ENCODE results near the gene KIF5A. TPM values are rescaled to one million over a fixed set of nuclear protein-coding genes. Genes with fewer than 3 reads are reported as not detected.
A peak's percentile ranks its signal among the peaks of the same experiment; 100 is the strongest.

Gene KIF5A
- total and polyA plus RNA-seq, 2 of the 13 experiments (the other 11 are each of a cell fraction or from before 2014, with no cell fraction given), result 1.6 to 11.9 TPM

- no peak for TF ChIP-seq ATF7 (IDR thresholded peaks at IDR 0.05)
- TF ChIP-seq ATF7 (CRISPR knock-in tag; IDR thresholded peaks at IDR 0.05), result no peak
- no peak for TF ChIP-seq CERS6 (CRISPR knock-in tag; IDR thresholded peaks at IDR 0.05)
- TF ChIP-seq YY1 (IDR thresholded peaks at IDR 0.05; ENCODE audit: insufficient read depth, insufficient replicate concordance, low read depth, low read length), result peak; percentile 76
- TF ChIP-seq TAF1 (CRISPR knock-in tag; IDR thresholded peaks at IDR 0.05), result 0 out of 2 replicates have a peak, but pooled peaks have one; percentile 10
- 0 out of 2 replicates have a peak, but pooled peaks have one; percentile 25 for TF ChIP-seq KAT8 (CRISPR knock-in tag; IDR thresholded peaks at IDR 0.05)
- TF ChIP-seq KLF13 (CRISPR knock-in tag; IDR thresholded peaks at IDR 0.05), result no peak
- TF ChIP-seq, protein P1, sequence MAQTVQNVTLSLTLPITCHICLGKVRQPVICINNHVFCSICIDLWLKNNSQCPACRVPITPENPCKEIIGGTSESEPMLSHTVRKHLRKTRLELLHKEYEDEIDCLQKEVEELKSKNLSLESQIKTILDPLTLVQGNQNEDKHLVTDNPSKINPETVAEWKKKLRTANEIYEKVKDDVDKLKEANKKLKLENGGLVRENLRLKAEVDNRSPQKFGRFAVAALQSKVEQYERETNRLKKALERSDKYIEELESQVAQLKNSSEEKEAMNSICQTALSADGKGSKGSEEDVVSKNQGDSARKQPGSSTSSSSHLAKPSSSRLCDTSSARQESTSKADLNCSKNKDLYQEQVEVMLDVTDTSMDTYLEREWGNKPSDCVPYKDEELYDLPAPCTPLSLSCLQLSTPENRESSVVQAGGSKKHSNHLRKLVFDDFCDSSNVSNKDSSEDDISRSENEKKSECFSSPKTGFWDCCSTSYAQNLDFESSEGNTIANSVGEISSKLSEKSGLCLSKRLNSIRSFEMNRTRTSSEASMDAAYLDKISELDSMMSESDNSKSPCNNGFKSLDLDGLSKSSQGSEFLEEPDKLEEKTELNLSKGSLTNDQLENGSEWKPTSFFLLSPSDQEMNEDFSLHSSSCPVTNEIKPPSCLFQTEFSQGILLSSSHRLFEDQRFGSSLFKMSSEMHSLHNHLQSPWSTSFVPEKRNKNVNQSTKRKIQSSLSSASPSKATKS (CRISPR knock-in tag; IDR thresholded peaks at IDR 0.05), result no peak
- TF ChIP-seq KDM3A (CRISPR knock-in tag; IDR thresholded peaks at IDR 0.05; ENCODE audit: low read depth), result no peak
- TF ChIP-seq ZBTB26 (CRISPR knock-in tag; IDR thresholded peaks at IDR 0.05; ENCODE audit: borderline replicate concordance), result no peak
- TF ChIP-seq KDM5B (CRISPR knock-in tag; IDR thresholded peaks at IDR 0.05; ENCODE audit: borderline replicate concordance), result no peak
- TF ChIP-seq ZNF263 (CRISPR knock-in tag; IDR thresholded peaks at IDR 0.05), result peak; percentile 59
- TF ChIP-seq, protein P2, sequence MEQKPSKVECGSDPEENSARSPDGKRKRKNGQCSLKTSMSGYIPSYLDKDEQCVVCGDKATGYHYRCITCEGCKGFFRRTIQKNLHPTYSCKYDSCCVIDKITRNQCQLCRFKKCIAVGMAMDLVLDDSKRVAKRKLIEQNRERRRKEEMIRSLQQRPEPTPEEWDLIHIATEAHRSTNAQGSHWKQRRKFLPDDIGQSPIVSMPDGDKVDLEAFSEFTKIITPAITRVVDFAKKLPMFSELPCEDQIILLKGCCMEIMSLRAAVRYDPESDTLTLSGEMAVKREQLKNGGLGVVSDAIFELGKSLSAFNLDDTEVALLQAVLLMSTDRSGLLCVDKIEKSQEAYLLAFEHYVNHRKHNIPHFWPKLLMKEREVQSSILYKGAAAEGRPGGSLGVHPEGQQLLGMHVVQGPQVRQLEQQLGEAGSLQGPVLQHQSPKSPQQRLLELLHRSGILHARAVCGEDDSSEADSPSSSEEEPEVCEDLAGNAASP (CRISPR knock-in tag; IDR thresholded peaks at IDR 0.05; ENCODE audit: borderline replicate concordance), result no peak
- 0 out of 2 replicates have a peak, but pooled peaks have one; percentile 13 for TF ChIP-seq ZNF446 (CRISPR knock-in tag; IDR thresholded peaks at IDR 0.05)
- no peak for TF ChIP-seq HINFP (CRISPR knock-in tag; IDR thresholded peaks at IDR 0.05; ENCODE audit: low read depth)
- TF ChIP-seq SMYD3 (CRISPR knock-in tag; IDR thresholded peaks at IDR 0.05), result no peak
- TF ChIP-seq, protein P3, sequence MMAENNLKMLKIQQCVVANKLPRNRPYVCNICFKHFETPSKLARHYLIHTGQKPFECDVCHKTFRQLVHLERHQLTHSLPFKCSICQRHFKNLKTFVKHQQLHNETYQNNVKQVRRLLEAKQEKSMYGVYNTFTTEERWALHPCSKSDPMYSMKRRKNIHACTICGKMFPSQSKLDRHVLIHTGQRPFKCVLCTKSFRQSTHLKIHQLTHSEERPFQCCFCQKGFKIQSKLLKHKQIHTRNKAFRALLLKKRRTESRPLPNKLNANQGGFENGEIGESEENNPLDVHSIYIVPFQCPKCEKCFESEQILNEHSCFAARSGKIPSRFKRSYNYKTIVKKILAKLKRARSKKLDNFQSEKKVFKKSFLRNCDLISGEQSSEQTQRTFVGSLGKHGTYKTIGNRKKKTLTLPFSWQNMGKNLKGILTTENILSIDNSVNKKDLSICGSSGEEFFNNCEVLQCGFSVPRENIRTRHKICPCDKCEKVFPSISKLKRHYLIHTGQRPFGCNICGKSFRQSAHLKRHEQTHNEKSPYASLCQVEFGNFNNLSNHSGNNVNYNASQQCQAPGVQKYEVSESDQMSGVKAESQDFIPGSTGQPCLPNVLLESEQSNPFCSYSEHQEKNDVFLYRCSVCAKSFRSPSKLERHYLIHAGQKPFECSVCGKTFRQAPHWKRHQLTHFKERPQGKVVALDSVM (CRISPR knock-in tag; IDR thresholded peaks at IDR 0.05), result no peak
- TF ChIP-seq ZNF691 (CRISPR knock-in tag; IDR thresholded peaks at IDR 0.05; ENCODE audit: borderline replicate concordance, low read depth), result no peak
- no peak for TF ChIP-seq ZNF660 (CRISPR knock-in tag; IDR thresholded peaks at IDR 0.05; ENCODE audit: borderline replicate concordance, low read depth)
- 0 out of 2 replicates have a peak, but pooled peaks have one; percentile 1 for TF ChIP-seq SAP130 (CRISPR knock-in tag; IDR thresholded peaks at IDR 0.05; ENCODE audit: low read depth)
These were observed 54.7 kb downstream of the KIF5A start, which contains the start of gene DTX3 (continued) for GRCh38 chr12:57604454-57604991.
